Body of pancreas (tissue), 4 donors: ENCODE results near the gene PFN1.

ENCODE experiments used
- CTCF ChIP-seq, 7 experiments: fragments of 450-650 bp in 4 of 7; fragments of 200-600 bp in 3 of 7; sonication (generic) in 3 of 7; IDR thresholded peaks; one replicate each; pipeline ENCODE4 v1.5.1; 2016 to 2019; ENCODE audit warnings: antibody characterized with exemption in 7 of 7
- POLR2A ChIP-seq, 3 donors: fragments of 450-650 bp; IDR thresholded peaks; one replicate each; pipeline ENCODE4 v1.6.1; 2016; ENCODE audit warnings: antibody characterized with exemption in 3 of 3, mild to moderate bottlenecking in 2 of 3

- no peak for TF ChIP-seq POLR2A (IDR thresholded peaks at IDR 0.05)
- TF ChIP-seq CTCF (IDR thresholded peaks at IDR 0.05), result no peak
Observed at GRCh38 chr17:4959261-4959965, 11.1 kb upstream of the PFN1 start.
